ENCODE results near the gene RABGGTB.
"Not testable (repeated sequence)": the region's sequence is repeated elsewhere in the genome, so short reads cannot be mapped to it uniquely, and the experiment has no call there.

RABGGTB gene

GRCh38 chr1:75796376-75797272, 10.6 kb downstream of the RABGGTB start, which contains the start of gene MSH4:
MSH4 (plus strand) TSS chr1:75796882; CDS start chr1:75796986, 104 bp downstream.
- no peak for DNase-seq (ENCODE audit: low read depth)

- no peak for DNase-seq (ENCODE audit: low read depth)
These were observed 11.2 kb downstream of the RABGGTB start for GRCh38 chr1:75797273-75797588.

DNA sequence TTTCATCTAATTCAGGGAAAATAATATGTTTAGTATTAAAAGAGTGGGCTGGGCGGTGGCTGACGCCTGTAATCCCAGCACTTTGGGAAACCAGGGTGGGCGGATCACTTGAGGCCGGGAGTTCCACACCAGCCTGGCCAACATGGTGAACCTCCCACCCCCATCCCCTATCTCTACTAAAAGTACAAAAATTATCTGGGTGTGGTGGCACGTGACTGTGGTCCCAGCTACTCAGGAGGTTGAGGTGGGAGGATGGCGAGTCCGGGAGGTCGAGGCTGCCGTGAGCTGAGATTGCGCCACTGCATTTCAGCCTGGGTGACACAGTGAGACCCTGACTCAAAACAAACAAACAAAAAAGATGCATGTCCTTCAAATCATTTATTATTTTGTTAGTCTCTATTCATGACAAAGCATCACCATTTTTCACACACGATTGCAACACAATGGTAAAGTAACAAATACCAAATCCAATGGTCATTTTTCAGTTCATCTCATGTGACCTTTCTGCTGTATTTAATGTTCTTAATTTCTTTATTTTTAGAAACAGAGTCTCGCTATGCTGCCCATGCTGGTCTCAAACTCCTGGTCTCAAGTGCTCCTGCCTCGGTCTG, 11.7 kb downstream of the RABGGTB start:
- no peak for DNase-seq (ENCODE audit: low read depth)

GRCh38 chr1:75801480-75801879, 15.4 kb downstream of the RABGGTB start:
- not testable (repeated sequence) for DNase-seq (ENCODE audit: low read depth)

DNA sequence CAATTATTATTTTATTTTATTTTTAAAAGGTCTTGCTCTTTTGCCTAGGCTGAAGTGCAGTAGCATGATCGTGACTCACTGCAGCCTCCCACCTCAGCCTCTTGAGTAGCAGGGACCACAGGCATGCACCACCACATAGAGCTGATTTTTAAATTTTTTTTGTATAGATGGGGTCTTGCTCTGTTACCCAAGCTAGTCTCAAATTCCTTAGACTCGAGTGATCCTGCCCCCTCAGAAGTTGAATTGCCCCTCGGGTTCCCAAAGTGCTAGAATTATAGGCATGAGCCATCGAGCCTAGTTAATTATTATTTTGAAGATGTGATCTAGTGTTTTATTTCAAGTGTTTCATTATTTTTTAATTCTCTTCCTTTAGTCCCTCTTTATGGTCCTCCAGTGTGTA, 22.9 kb downstream of the RABGGTB start:
- no peak for DNase-seq (ENCODE audit: low read depth)

GRCh38 chr1:75810113-75810512, 24.1 kb downstream of the RABGGTB start:
- not testable (repeated sequence) for DNase-seq (ENCODE audit: low read depth)

GRCh38 chr1:75811211-75811981, 25.3 kb downstream of the RABGGTB start:
- DNase-seq (ENCODE audit: low read depth) = no peak

DNA sequence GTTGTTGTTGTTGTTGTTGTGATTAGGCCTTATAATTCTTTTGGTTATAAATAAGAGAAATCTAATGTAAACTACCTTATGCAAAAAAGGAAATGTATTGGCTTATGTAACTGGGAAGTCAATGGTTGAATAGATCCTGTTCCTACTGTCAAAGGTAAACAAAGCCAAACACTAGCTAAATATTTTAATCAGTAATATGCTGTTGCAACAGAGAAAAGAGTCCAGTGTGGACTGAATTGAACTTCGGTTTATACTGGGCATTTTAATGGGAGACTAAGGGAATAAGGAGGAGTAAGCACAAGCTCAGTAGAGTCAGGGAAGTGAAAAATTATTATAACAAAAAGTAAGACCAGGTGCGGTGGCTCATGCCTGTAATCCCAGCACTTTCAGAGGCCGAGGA, 26.0 kb downstream of the RABGGTB start:
- no peak for DNase-seq (ENCODE audit: low read depth)

GRCh38 chr1:75823596-75823995, 37.5 kb downstream of the RABGGTB start:
- not testable (repeated sequence) for DNase-seq (ENCODE audit: low read depth)

DNA sequence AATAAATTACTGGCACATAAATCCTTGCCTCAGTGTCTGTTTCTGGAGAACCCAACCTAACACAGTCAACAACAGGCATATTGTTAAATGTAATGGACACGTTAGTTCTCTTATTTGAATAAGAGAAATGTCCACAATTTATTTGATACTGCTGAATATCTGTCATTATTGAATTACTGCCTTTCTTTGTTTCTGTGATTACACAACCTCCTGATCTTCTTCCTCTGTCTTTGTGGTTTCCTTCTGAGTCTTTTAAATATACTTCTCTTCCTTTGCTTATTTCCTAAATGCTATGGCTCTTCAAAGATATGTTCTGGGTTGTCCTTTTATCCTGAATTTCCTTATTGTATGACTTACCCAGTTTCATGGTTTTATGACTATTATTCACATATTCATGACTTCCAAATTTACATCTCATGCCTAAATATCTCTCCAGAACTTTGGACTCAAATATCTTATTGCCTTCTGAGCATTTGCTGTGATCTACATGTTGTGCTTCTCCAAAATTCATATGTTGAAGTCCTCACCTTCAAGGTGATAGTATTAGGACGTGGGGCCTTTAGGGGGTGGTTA, 50.6 kb downstream of the RABGGTB start:
- no peak for DNase-seq (ENCODE audit: low read depth)

DNA sequence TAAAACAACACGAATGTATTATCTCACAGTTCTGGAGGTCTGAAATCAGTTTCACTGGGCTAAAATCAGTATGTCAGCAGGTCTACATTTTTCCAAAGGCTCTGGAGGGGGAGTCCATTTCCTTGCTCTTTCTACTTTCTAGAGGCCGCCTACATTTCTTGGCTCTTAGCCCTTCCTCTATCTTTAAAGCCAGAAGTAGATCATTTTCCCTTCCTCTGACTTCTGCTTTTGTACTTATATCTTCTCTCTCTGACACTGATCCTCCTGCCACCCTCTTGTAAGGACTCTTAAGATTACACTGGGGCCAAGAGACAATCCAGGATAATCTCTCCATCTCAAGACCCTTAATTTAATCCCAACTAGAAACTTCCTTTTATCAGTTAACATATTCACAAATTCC, 52.0 kb downstream of the RABGGTB start:
- DNase-seq (ENCODE audit: low read depth) = no peak

DNA sequence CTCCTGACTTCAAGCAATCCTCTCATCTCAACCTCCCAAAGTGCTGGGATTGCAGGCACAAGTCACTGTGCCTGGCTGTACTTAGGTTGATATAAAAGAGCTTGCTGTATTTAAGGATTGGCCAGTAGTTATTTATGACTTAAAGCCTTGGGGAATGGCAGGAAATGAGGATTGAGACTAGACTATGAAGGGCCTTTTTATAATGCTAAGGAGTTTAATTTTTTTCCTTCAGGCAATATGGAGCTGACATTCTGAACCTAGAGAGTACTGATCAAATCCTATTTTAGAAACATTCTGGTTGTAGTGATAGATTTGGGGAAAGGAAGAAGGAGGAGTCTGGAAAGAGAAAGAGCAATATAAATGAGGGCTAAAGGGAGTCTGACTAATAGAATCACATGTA, 55.4 kb downstream of the RABGGTB start:
- no peak for DNase-seq (ENCODE audit: low read depth)
